SU-DHL-6 (cell line): ENCODE measurements around the gene AGAP1.

Experiments used
- H2AFZ ChIP-seq: fragments of 200-600 bp; sonication (generic); 2 replicates; pipeline ENCODE4 v1.6.1; 2014; ENCODE audit warnings: low read depth, mild to moderate bottlenecking, moderate library complexity, mixed read lengths, antibody characterized with exemption, low read length; ENCODE audit not compliant: severe bottlenecking
- H3F3A ChIP-seq: fragments of 200-600 bp; shearing (Covaris generic); 2 replicates; pipeline ENCODE4 v1.6.0; 2016; ENCODE audit warnings: antibody characterized with exemption, mild to moderate bottlenecking; ENCODE audit not compliant: insufficient read depth
- H3K27ac ChIP-seq: fragments of 200-600 bp; sonication (generic); 2 replicates; pipeline ENCODE4 v1.5.1; 2016; ENCODE audit warnings: low read depth, mild to moderate bottlenecking, low read length, moderate library complexity, mixed read lengths
- H3K27me3 ChIP-seq: fragments of 200-600 bp; sonication (generic), shearing (Covaris generic); 2 replicates; pipeline ENCODE4 v1.6.0; 2014; ENCODE audit warnings: mild to moderate bottlenecking, low read length
- H3K36me3 ChIP-seq: fragments of 200-600 bp; sonication (generic); 2 replicates; pipeline ENCODE4 v1.6.1; 2014; ENCODE audit warnings: mild to moderate bottlenecking, low read length, mixed read lengths
- H3K4me2 ChIP-seq: fragments of 300-600, 200-600 bp; shearing (Covaris generic), sonication (generic); 2 replicates; pipeline ENCODE4 v1.6.0; 2014; ENCODE audit warnings: low read length, low read depth, mild to moderate bottlenecking; ENCODE audit not compliant: poor library complexity, severe bottlenecking
- H3K4me3 ChIP-seq: fragments of 200-600 bp; sonication (generic); 2 replicates; pipeline ENCODE4 v1.5.1; 2014; ENCODE audit warnings: antibody characterized with exemption, low read length, mild to moderate bottlenecking, mixed read lengths; ENCODE audit not compliant: insufficient read depth, poor library complexity, severe bottlenecking
- H3K79me2 ChIP-seq: fragments of 200-600 bp; sonication (generic); 2 replicates; pipeline ENCODE4 v1.6.1; 2014; ENCODE audit warnings: mild to moderate bottlenecking, low read length, moderate library complexity; ENCODE audit not compliant: insufficient read depth
- H3K9ac ChIP-seq: fragments of 200-600 bp; sonication (generic); 2 replicates; pipeline ENCODE4 v1.7.0; 2014; ENCODE audit warnings: mild to moderate bottlenecking, low read length
- H3K9me2 ChIP-seq: fragments of 200-600 bp; sonication (generic); replicated peaks from 2 replicates; pipeline ENCODE4 v1.6.1; 2014; ENCODE audit warnings: low read length; ENCODE audit not compliant: insufficient read depth
- H3K9me3 ChIP-seq: fragments of 200-600 bp; sonication (generic); 2 replicates; pipeline ENCODE4 v1.6.1; 2014; ENCODE audit warnings: low read length, mixed read lengths; ENCODE audit not compliant: insufficient read depth
- H4K20me1 ChIP-seq: fragments of 200-600 bp; sonication (generic); 2 replicates; pipeline ENCODE4 v1.6.1; 2014; ENCODE audit warnings: low read depth, mild to moderate bottlenecking, antibody characterized with exemption, low read length, moderate library complexity, mixed read lengths
- CTCF ChIP-seq: fragments of 200-600 bp; sonication (generic); IDR thresholded peaks from one replicate; pipeline ENCODE4 v1.5.1; 2017; ENCODE audit warnings: antibody characterized with exemption, mild to moderate bottlenecking, low read length, moderate library complexity; ENCODE audit not compliant: insufficient read depth, poor library complexity, severe bottlenecking
- EZH2phosphoT487 ChIP-seq: fragments of 200-600 bp; sonication (generic), shearing (Covaris generic); conservative IDR thresholded peaks from 2 replicates; pipeline ENCODE4 v1.6.1; 2018; ENCODE audit warnings: mild to moderate bottlenecking, antibody characterized with exemption, low read length, moderate library complexity, mixed read lengths

The AGAP1 gene

GRCh38 chr2:236051806-236052205 is 558.0 kb downstream of the AGAP1 start:
- Histone ChIP-seq H3K4me3 (no peak overlapping the region), H3K27me3 (no peaks in the 10 kb centered on the region), H3K9me3 (no peaks in the 10 kb centered on the region), H3K79me2 (no peaks in the 10 kb centered on the region), H3K9me2 (no peaks in the 10 kb centered on the region), H2AFZ (no peak overlapping the region), H3K27ac (no peak overlapping the region), H3F3A (no peaks in the 10 kb centered on the region), H4K20me1 (no peaks in the 10 kb centered on the region), H3K4me2 (no peak overlapping the region), H3K36me3 (no peaks in the 10 kb centered on the region), H3K9ac (no peak overlapping the region)
- TF ChIP-seq EZH2phosphoT487 = no peak

GRCh38 chr2:236052206-236052605 is 558.4 kb downstream of the AGAP1 start:
- no peak overlapping the region for H3K4me2 ChIP-seq
- H3K27ac ChIP-seq = no peak overlapping the region
- no peaks in the 10 kb centered on the region for H3K9me2 ChIP-seq
- no peaks in the 10 kb centered on the region for H3K36me3 ChIP-seq
- TF ChIP-seq EZH2phosphoT487 (no peak), CTCF (no peak)
- no peak overlapping the region for H3K4me3 ChIP-seq
- no peaks in the 10 kb centered on the region for H3F3A ChIP-seq
- H2AFZ ChIP-seq = no peak overlapping the region
- no peaks in the 10 kb centered on the region for H3K27me3 ChIP-seq
- H3K9ac ChIP-seq = no peak overlapping the region
- no peaks in the 10 kb centered on the region for H3K9me3 ChIP-seq
- no peaks in the 10 kb centered on the region for H4K20me1 ChIP-seq
- H3K79me2 ChIP-seq = no peaks in the 10 kb centered on the region

- Histone ChIP-seq H3K27me3 (no peaks in the 10 kb centered on the region), H3K27ac (no peak overlapping the region), H3K36me3 (no peaks in the 10 kb centered on the region), H3F3A (no peaks in the 10 kb centered on the region), H2AFZ (no peak overlapping the region), H3K9ac (no peak overlapping the region), H3K4me3 (no peak overlapping the region), H4K20me1 (no peaks in the 10 kb centered on the region), H3K9me3 (no peaks in the 10 kb centered on the region), H3K79me2 (no peaks in the 10 kb centered on the region), H3K4me2 (no peak overlapping the region), H3K9me2 (no peaks in the 10 kb centered on the region)
- TF ChIP-seq CTCF (no peak), EZH2phosphoT487 (no peak)
Measured at GRCh38 chr2:236052926-236053821, 559.3 kb downstream of the AGAP1 start.

GRCh38 chr2:236054125-236054524 is 560.3 kb downstream of the AGAP1 start:
- no peaks in the 10 kb centered on the region for H3K9me2 ChIP-seq
- H4K20me1 ChIP-seq = no peaks in the 10 kb centered on the region
- H3K27ac ChIP-seq = no peak overlapping the region
- no peaks in the 10 kb centered on the region for H3K9me3 ChIP-seq
- H3K4me2 ChIP-seq = no peak overlapping the region
- H3F3A ChIP-seq = no peaks in the 10 kb centered on the region
- no peak overlapping the region for H2AFZ ChIP-seq
- H3K4me3 ChIP-seq = no peak overlapping the region
- H3K27me3 ChIP-seq = no peaks in the 10 kb centered on the region
- TF ChIP-seq CTCF = no peak
- TF ChIP-seq EZH2phosphoT487 = no peak
- H3K79me2 ChIP-seq = no peaks in the 10 kb centered on the region
- no peak overlapping the region for H3K9ac ChIP-seq
- no peaks in the 10 kb centered on the region for H3K36me3 ChIP-seq
